OCI-LY7 (cell line): ENCODE data around the gene CCDC117. TPM values are rescaled to one million over a fixed set of nuclear protein-coding genes. Genes with fewer than 3 reads are reported as not detected.

Experiments
- BruUV-seq: library from RNA; stranded (reverse); fragments of 400-500 nt; replicated peaks from 2 replicates; lab custom pipeline; 2021; lab: Mats Ljungman, UMichigan
- CTCF ChIA-PET: fragments of 300-600 bp; sonication (Branson Sonifier 250); formaldehyde crosslinking; loops from one replicate; lab custom pipeline; 2022; ENCODE audit warnings: antibody characterized with exemption; ENCODE audit not compliant: unreplicated experiment; lab: Charles Lee
- POLR2A ChIA-PET: fragments of 300-600 bp; sonication (Branson Sonifier 250); formaldehyde crosslinking; loops from one replicate; lab custom pipeline; 2022; ENCODE audit warnings: antibody characterized with exemption; lab: Charles Lee
- DNase-seq: peaks from one replicate; pipeline ENCODE4 v3.0.0-alpha.2; 2015; ENCODE audit warnings: low spot score
- H2AFZ ChIP-seq: fragments of 200-600 bp; sonication (generic), shearing (Covaris generic); 2 replicates; pipeline ENCODE4 v1.6.1; 2014; ENCODE audit warnings: mild to moderate bottlenecking, antibody characterized with exemption, low read length, moderate library complexity
- H3K27ac ChIP-seq: fragments of 200-600 bp; sonication (generic); 2 replicates; pipeline ENCODE4 v1.5.1; 2014; ENCODE audit warnings: mixed run types, low read depth, mild to moderate bottlenecking, moderate library complexity, low read length, inconsistent platforms; ENCODE audit not compliant: poor library complexity, severe bottlenecking
- H3K36me3 ChIP-seq: fragments of 200-600 bp; sonication (generic); 2 replicates; pipeline ENCODE4 v1.6.1; 2014; ENCODE audit warnings: mild to moderate bottlenecking, antibody characterized with exemption, low read length, moderate library complexity, mixed read lengths; ENCODE audit not compliant: insufficient read depth
- H3K4me1 ChIP-seq: fragments of 200-600 bp; sonication (generic); 2 replicates; pipeline ENCODE4 v1.5.1; 2014; ENCODE audit warnings: mild to moderate bottlenecking, low read length; ENCODE audit not compliant: insufficient read depth, poor library complexity, severe bottlenecking
- H3K4me2 ChIP-seq: fragments of 200-600 bp; sonication (generic); 2 replicates; pipeline ENCODE4 v1.6.1; 2014; ENCODE audit warnings: mild to moderate bottlenecking, low read length
- H3K4me3 ChIP-seq: fragments of 200-600 bp; sonication (generic); 2 replicates; pipeline ENCODE4 v1.5.1; 2014; ENCODE audit warnings: mild to moderate bottlenecking, low read depth, low read length; ENCODE audit not compliant: poor library complexity, severe bottlenecking
- H3K79me2 ChIP-seq: fragments of 200-600 bp; sonication (generic); 2 replicates; pipeline ENCODE4 v1.6.1; 2016; ENCODE audit warnings: low read depth, mild to moderate bottlenecking, low read length, moderate library complexity, mixed read lengths; ENCODE audit not compliant: insufficient read depth
- H3K9me2 ChIP-seq: fragments of 200-600 bp; sonication (generic); 2 replicates; pipeline ENCODE4 v1.6.1; 2016; ENCODE audit warnings: mild to moderate bottlenecking, low read length, mixed read lengths; ENCODE audit not compliant: insufficient read depth
- H3K9me3 ChIP-seq: fragments of 200-600 bp; sonication (generic); 2 replicates; pipeline ENCODE4 v1.6.1; 2014; ENCODE audit warnings: mild to moderate bottlenecking, mixed run types, low read length, mixed read lengths
- H4K20me1 ChIP-seq: fragments of 200-600 bp; sonication (generic); 2 replicates; pipeline ENCODE4 v1.6.1; 2014; ENCODE audit warnings: mild to moderate bottlenecking, antibody characterized with exemption, low read length, moderate library complexity, mixed read lengths; ENCODE audit not compliant: insufficient read depth
- EZH2phosphoT487 ChIP-seq: fragments of 200-600 bp; sonication (generic); IDR thresholded peaks from 2 replicates; pipeline ENCODE4 v1.6.1; 2018; ENCODE audit warnings: low read depth, borderline replicate concordance, mild to moderate bottlenecking, mixed run types, antibody characterized with exemption, low read length, moderate library complexity, mixed read lengths
- intact Hi-C: fragments of 100-400 bp; cut with micrococcal nuclease; formaldehyde crosslinking; loops from one replicate; pipeline ENCODE4 v1.10.0; 2022; ENCODE audit not compliant: unreplicated experiment
- total RNA-seq, 2 experiments: library from RNA; depleted of rRNA in 1 of 2; stranded (reverse); fragments of >200 nt in 1 of 2; shearing (Covaris generic) in 1 of 2; gene quantifications; 2 replicates each; pipeline ENCODE4 v1.2.3, GENCODE V29; 2014 to 2022
- TF ChIP-seq, protein P1 (sequence below): fragments of 200-600 bp; sonication (generic); conservative IDR thresholded peaks from 2 replicates; pipeline ENCODE4 v1.5.1; 2014; ENCODE audit warnings: mild to moderate bottlenecking, antibody characterized with exemption, low read length, moderate library complexity, mixed read lengths

Gene CCDC117
- total RNA-seq, 2 experiments from 2014 or later, result 21.4 to 34.1 TPM

DNA sequence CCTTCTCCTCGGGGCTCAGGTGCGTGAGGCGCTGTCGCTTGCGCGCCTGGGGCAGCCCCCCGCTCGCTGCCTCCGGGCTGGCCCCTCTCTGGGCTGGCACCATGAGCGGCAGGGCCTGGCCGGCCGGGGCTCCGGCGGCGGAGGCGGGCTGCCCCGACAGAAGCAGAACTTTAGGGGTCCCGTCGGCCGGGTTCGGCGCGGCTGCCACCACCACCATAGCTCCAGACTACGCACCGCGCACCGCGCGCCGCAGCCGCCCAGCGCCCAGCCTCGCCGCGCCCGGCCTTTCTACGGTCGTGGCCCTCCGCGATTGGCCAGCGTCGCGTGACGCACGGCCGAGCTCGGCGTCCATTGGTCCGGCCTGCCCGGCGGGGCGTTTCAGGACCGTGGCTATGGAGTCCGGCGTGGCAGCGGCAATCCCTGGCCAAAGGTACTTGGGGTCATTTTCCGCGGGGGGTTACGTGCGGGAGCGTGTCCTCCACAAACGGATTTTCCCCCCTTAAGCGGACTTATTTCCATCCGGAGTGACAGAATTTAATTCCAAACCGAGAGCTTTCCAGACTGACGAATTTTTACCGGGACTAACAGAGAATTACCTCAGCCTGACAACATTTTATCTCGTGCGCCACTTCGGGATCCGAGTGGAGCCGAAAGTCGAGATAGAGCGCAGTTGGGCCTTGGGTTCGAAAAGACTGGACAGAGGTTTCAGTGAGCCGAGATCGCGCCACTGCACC lies 28.0 kb downstream of the CCDC117 start, which contains the start of gene XBP1:
XBP1 (minus strand) TSS at position 262 of the 734 bp plus-strand sequence.
- Histone ChIP-seq H3K4me3 (peak within 1 kb of the TSS; percentile 72), H3K79me2 (peaks cover 9% of the 10 kb centered on the region; the same call in 1 of the 2 replicates), H3K9me3 (no peaks in the 10 kb centered on the region), H3K36me3 (peaks cover 20% of the 10 kb centered on the region), H3K9me2 (no peaks in the 10 kb centered on the region), H3K27ac (no peak within 1 kb of the TSS), H3K4me2 (peak within 1 kb of the TSS; percentile 87), H3K4me1 (peaks cover 39% of the 10 kb centered on the region), H4K20me1 (peaks cover 7% of the 10 kb centered on the region), H2AFZ (peak within 1 kb of the TSS; percentile 79)
- TF ChIP-seq EZH2phosphoT487, result no peak
- TF ChIP-seq, protein P1, sequence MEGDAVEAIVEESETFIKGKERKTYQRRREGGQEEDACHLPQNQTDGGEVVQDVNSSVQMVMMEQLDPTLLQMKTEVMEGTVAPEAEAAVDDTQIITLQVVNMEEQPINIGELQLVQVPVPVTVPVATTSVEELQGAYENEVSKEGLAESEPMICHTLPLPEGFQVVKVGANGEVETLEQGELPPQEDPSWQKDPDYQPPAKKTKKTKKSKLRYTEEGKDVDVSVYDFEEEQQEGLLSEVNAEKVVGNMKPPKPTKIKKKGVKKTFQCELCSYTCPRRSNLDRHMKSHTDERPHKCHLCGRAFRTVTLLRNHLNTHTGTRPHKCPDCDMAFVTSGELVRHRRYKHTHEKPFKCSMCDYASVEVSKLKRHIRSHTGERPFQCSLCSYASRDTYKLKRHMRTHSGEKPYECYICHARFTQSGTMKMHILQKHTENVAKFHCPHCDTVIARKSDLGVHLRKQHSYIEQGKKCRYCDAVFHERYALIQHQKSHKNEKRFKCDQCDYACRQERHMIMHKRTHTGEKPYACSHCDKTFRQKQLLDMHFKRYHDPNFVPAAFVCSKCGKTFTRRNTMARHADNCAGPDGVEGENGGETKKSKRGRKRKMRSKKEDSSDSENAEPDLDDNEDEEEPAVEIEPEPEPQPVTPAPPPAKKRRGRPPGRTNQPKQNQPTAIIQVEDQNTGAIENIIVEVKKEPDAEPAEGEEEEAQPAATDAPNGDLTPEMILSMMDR, result no peak
- intact Hi-C loops, result no loop called here
- DNase-seq, result peak; percentile 89
- ChIA-PET CTCF (no interaction called here), POLR2A (interaction anchor here (0.6 to 8.1 kb wide), 8 partner anchors 9 to 588 kb away, joined by 3 to 85 read pairs (median 4); partner anchors contain the start of gene AP1B1)
- no TSS peak for BruUV-seq

DNA sequence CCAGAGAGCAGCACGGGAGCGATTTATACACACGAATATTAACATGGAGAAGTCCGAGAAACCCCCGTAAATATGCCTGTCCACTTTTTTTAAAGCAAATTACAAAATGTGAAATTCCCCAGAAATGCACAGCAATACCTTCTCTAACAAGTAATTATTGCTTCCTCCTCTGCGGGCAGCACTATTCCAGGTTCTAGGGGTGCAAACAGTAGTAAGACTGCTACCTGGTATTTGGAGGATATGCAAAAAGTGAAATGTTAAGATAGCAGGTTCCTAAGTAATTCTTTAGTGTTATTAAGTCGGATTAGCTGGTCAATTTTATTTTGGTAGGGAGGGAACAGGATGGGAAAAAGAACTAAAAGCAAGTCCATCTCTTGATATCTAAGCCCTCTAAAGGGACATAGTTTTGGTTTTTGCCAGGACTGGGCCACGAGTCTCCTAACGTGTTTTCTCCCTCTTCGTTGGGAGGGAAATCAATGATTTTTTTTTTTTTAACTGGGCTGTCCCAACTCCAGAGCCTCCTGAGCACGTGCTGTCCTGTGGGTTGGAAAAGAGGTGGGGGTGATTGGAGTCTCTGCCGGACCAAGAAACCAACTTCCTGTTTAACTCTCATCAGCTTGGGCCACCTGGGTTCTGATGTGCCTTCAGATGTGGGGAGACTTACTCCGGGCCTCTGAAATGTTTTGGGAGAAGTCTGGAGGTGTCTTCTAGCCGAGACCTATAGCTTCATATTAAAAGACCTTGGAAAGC lies 29.5 kb downstream of the CCDC117 start:
- H4K20me1 ChIP-seq, result peaks cover 4% of the 10 kb centered on the region; the same call in 1 of the 2 replicates
- ChIA-PET CTCF (interaction anchor here (1.1 kb wide), 1 partner anchor 13 kb away, joined by 4 read pairs; no protein-coding TSS in a partner anchor), POLR2A (interaction anchor here (0.7 to 8.1 kb wide), 6 partner anchors 10 to 914 kb away, joined by 3 to 85 read pairs (median 6); no protein-coding TSS in a partner anchor)
- TF ChIP-seq EZH2phosphoT487, result no peak
- TF ChIP-seq, protein P1, result no peak
- peaks cover 7% of the 10 kb centered on the region for H3K36me3 ChIP-seq
- no peak overlapping the region for H3K27ac ChIP-seq
- no peaks in the 10 kb centered on the region for H3K9me3 ChIP-seq
- peak overlapping the region; percentile 45 for H3K4me2 ChIP-seq
- no peaks in the 10 kb centered on the region for H3K9me2 ChIP-seq
- peaks cover 9% of the 10 kb centered on the region; the same call in 1 of the 2 replicates for H3K79me2 ChIP-seq
- DNase-seq, result peak; percentile 54
- intact Hi-C loops, result loop anchor here (1.0 kb wide), 2 partner anchors 15 to 21 kb away; no protein-coding TSS in a partner anchor
- BruUV-seq, result no TSS peak
- peaks cover 39% of the 10 kb centered on the region for H3K4me1 ChIP-seq
- H3K4me3 ChIP-seq, result peak overlapping the region; percentile 18
- no peak overlapping the region for H2AFZ ChIP-seq
